UCSD-AML1 (cell line): ENCODE data around the gene UBXN1.
A peak's percentile ranks its signal among the peaks of the same experiment; 100 is the strongest.
"Not testable (repeated sequence)": the region's sequence is repeated elsewhere in the genome, so short reads cannot be mapped to it uniquely, and the experiment has no call there.

Experiments
- DNase-seq: peaks from one replicate; lab custom pipeline; 2025; ENCODE audit not compliant: unreplicated experiment; lab: John Stamatoyannopoulos, UW

The UBXN1 gene

GRCh38 chr11:62676698-62677097 lies 2.2 kb downstream of the UBXN1 start:
- no peak for DNase-seq

GRCh38 chr11:62675415-62675814 lies 3.5 kb downstream of the UBXN1 start:
- DNase-seq = not testable (repeated sequence)

- no peak for DNase-seq
These were observed 5.7 kb downstream of the UBXN1 start for GRCh38 chr11:62673196-62673525.

- DNase-seq = peak; percentile 87
These were observed 7.1 kb downstream of the UBXN1 start, which contains the start of the genes LBHD1 and UQCC3 for GRCh38 chr11:62671608-62672389. Gene LBHD1, minus strand, starts transcription at chr11:62672267. Its CDS starts 2,236 bp downstream, at chr11:62670031. Gene UQCC3, plus strand, starts transcription at chr11:62671673. Its CDS starts 73 bp downstream, at chr11:62671746.

GRCh38 chr11:62671236-62671607 lies 7.7 kb downstream of the UBXN1 start:
- DNase-seq = no peak

- DNase-seq = no peak
These were observed 9.3 kb downstream of the UBXN1 start for GRCh38 chr11:62669420-62670161.

GRCh38 chr11:62667460-62667859 lies 11.4 kb downstream of the UBXN1 start:
- no peak for DNase-seq

- DNase-seq = no peak
These were observed 12.5 kb downstream of the UBXN1 start for GRCh38 chr11:62666259-62666926.

- no peak for DNase-seq
These were observed 13.1 kb downstream of the UBXN1 start for GRCh38 chr11:62665599-62666258.

- DNase-seq = peak; percentile 91
These were observed 13.7 kb downstream of the UBXN1 start, which contains the start of the genes C11orf98 and CSKMT for GRCh38 chr11:62665075-62665598. Gene C11orf98, minus strand, starts transcription at chr11:62665210. Its CDS starts 41 bp downstream, at chr11:62665169. Gene CSKMT, plus strand, starts transcription at chr11:62665312. Its CDS starts 568 bp downstream, at chr11:62665880.

- no peak for DNase-seq
These were observed 14.3 kb downstream of the UBXN1 start for GRCh38 chr11:62664405-62665074.

GRCh38 chr11:62656796-62657429 lies 22.0 kb downstream of the UBXN1 start:
- DNase-seq = no peak

GRCh38 chr11:62654297-62654696 lies 24.6 kb downstream of the UBXN1 start:
- DNase-seq = no peak

- DNase-seq = no peak
These were observed 26.5 kb downstream of the UBXN1 start for GRCh38 chr11:62652161-62653006.

- DNase-seq = not testable (repeated sequence)
These were observed 28.6 kb downstream of the UBXN1 start for GRCh38 chr11:62650283-62650682.

GRCh38 chr11:62649486-62649885 lies 29.4 kb downstream of the UBXN1 start:
- DNase-seq = no peak

GRCh38 chr11:62648967-62649364 lies 29.9 kb downstream of the UBXN1 start:
- DNase-seq = no peak

- no peak for DNase-seq
These were observed 30.5 kb downstream of the UBXN1 start for GRCh38 chr11:62648185-62648966.
